MCF 10A (cell line): ENCODE measurements around the gene PPP1R17. TPM values are rescaled to one million over a fixed set of nuclear protein-coding genes. Genes with fewer than 3 reads are reported as not detected.
A peak's percentile ranks its signal among the peaks of the same experiment; 100 is the strongest.

ENCODE experiments used
- BruUV-seq: library from RNA; stranded (reverse); fragments of 400-500 nt; replicated peaks from 2 replicates; lab custom pipeline; 2021; lab: Mats Ljungman, UMichigan
- CTCF ChIA-PET: fragments of 300-600 bp; sonication (Branson Sonifier 250); formaldehyde crosslinking; extraction: SDS; loops from one replicate; lab custom pipeline; 2021; ENCODE audit warnings: antibody characterized with exemption, inconsistent platforms; lab: Yijun Ruan, JAX
- POLR2A ChIA-PET: fragments of 300-600, 350-650 bp; sonication (Branson Sonifier 250); formaldehyde crosslinking; extraction: SDS; loops from one replicate; lab custom pipeline; 2020; ENCODE audit warnings: antibody characterized with exemption, inconsistent platforms; lab: Yijun Ruan, JAX
- DNase-seq: peaks from one replicate; pipeline ENCODE4 v3.0.0-alpha.2; 2018; ENCODE audit not compliant: unreplicated experiment
- H3K27ac Mint-ChIP-seq: one replicate; pipeline ENCODE4 v1.8.0; 2022; ENCODE audit warnings: mild to moderate bottlenecking, low read depth, mixed read lengths; ENCODE audit not compliant: unreplicated experiment
- H3K27me3 Mint-ChIP-seq: one replicate; pipeline ENCODE4 v1.8.0; 2022; ENCODE audit warnings: mixed read lengths; ENCODE audit not compliant: insufficient read depth, unreplicated experiment
- H3K36me3 Mint-ChIP-seq: one replicate; pipeline ENCODE4 v1.8.0; 2022; ENCODE audit warnings: mild to moderate bottlenecking, moderate library complexity, mixed read lengths; ENCODE audit not compliant: insufficient read depth, unreplicated experiment
- H3K4me1 Mint-ChIP-seq: one replicate; pipeline ENCODE4 v1.8.0; 2022; ENCODE audit warnings: mixed read lengths; ENCODE audit not compliant: insufficient read depth, unreplicated experiment
- H3K4me3 Mint-ChIP-seq: one replicate; pipeline ENCODE4 v1.8.0; 2022; ENCODE audit warnings: mild to moderate bottlenecking, moderate library complexity, mixed read lengths; ENCODE audit not compliant: unreplicated experiment
- H3K9me3 Mint-ChIP-seq: one replicate; pipeline ENCODE4 v1.8.0; 2022; ENCODE audit warnings: mixed read lengths; ENCODE audit not compliant: unreplicated experiment
- CTCF ChIP-seq: fragments of 200-600 bp; IDR thresholded peaks from one replicate; pipeline ENCODE4 v1.8.0; 2022; ENCODE audit warnings: antibody characterized with exemption, mild to moderate bottlenecking; ENCODE audit not compliant: unreplicated experiment
- intact Hi-C: fragments of 100-400 bp; cut with micrococcal nuclease; formaldehyde crosslinking; loops from 2 replicates; pipeline ENCODE4 v1.14.1; 2022
- total RNA-seq: library from RNA; stranded (reverse); gene quantifications from 2 replicates; pipeline ENCODE4 v1.2.3, GENCODE V29; 2022

Gene PPP1R17
- total RNA-seq, 1 experiment from 2014 or later = not detected

DNA sequence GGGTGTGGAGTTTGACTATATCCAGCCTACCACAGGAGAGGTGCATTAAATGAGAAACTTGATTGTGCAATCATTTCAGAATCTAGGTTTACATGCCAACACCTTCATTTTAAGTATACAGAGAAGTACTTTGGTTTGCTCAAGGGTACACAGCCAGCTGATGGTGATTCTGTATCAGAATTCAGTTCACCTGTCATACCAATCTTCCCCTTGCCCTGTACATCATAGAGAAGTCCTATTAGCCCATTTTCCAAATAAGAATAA is 35.0 kb upstream of the PPP1R17 start:
- DNase-seq = no peak
- intact Hi-C loops = no loop called here
- no peak for TF ChIP-seq CTCF
- H3K4me3 Mint-ChIP-seq = no peak overlapping the region
- no peaks in the 10 kb centered on the region for H3K36me3 Mint-ChIP-seq
- POLR2A ChIA-PET = no interaction called here
- H3K4me1 Mint-ChIP-seq = no peaks in the 10 kb centered on the region
- no peak overlapping the region for H3K27ac Mint-ChIP-seq
- H3K27me3 Mint-ChIP-seq = peaks cover 14% of the 10 kb centered on the region
- BruUV-seq = no TSS peak
- H3K9me3 Mint-ChIP-seq = no peaks in the 10 kb centered on the region
- CTCF ChIA-PET = interaction anchor here (0.6 to 1.0 kb wide), 2 partner anchors 18 to 669 kb away, joined by 5 read pairs; no protein-coding TSS in a partner anchor

DNA sequence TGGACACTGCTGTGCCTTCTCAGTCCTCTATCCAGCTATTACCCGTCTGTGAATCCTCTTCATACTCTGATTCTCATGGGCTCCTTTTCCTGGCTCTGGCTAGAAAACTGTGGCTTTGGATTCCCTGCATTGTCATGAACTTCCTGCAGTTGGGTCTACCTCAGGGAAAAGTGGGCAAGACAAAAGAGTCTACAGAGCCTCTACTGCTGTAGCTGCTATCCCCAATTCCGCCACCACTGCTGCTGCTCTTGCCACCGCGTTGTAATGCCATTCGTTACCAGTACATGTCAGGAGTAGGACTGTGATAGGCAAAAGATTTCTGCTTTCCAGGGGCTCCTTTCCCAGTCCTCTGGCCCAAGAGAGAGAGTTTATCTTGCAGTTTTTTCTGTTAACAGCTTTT is 23.9 kb upstream of the PPP1R17 start:
- ChIA-PET POLR2A (no interaction called here), CTCF (no interaction called here)
- no peak for TF ChIP-seq CTCF
- H3K4me3 Mint-ChIP-seq = no peak overlapping the region
- intact Hi-C loops = no loop called here
- H3K4me1 Mint-ChIP-seq = no peaks in the 10 kb centered on the region
- no TSS peak for BruUV-seq
- H3K27me3 Mint-ChIP-seq = peaks cover 36% of the 10 kb centered on the region
- H3K9me3 Mint-ChIP-seq = no peaks in the 10 kb centered on the region
- no peaks in the 10 kb centered on the region for H3K36me3 Mint-ChIP-seq
- DNase-seq = peak; percentile 1
- H3K27ac Mint-ChIP-seq = no peak overlapping the region

DNA sequence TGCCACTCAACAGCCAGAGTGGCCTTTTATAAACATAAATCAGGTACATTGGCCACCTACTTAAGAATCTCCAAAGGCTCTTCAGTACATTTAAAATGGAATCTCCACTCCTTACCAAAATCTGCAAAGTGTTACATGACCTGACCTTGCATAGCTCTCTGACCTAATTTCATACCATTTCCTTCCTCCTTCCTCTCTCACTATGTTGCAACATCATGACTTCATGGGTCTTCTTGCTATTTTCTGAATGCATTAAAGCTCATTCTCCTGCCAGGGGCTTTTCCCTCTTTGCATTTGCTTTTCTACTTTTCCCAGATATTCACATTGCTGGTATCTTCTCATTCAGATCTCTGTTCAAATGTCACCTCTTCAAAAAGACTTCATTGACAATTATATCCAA is 22.1 kb upstream of the PPP1R17 start:
- DNase-seq = no peak
- ChIA-PET CTCF (interaction anchor here (0.7 kb wide), 2 partner anchors 8 to 291 kb away, joined by 3 to 6 read pairs; no protein-coding TSS in a partner anchor), POLR2A (no interaction called here)
- Mint-ChIP-seq H3K27me3 (peaks cover 38% of the 10 kb centered on the region), H3K4me3 (no peak overlapping the region), H3K4me1 (no peaks in the 10 kb centered on the region), H3K27ac (no peak overlapping the region), H3K9me3 (no peaks in the 10 kb centered on the region), H3K36me3 (no peaks in the 10 kb centered on the region)
- no TSS peak for BruUV-seq
- intact Hi-C loops = no loop called here
- no peak for TF ChIP-seq CTCF

DNA sequence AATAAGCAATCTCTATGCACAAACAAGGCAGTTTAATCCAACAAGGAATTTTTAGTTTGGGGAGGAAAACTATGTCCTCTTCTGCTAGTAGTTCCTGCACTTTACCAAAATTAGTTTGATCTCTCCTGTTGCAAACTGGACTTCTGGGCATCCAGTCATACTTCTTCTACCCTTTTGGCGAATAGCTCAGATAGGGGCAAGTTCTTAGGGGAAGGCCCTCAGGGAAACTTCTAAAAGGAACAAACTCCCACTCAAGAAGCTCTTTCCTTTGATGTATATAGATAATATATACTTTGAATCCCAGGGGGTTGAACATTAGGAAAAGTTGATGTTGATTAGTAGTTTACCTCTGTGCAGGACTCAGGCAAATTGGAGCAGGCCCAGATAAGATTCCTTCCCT is 21.5 kb upstream of the PPP1R17 start:
- Mint-ChIP-seq H3K36me3 (no peaks in the 10 kb centered on the region), H3K27ac (no peak overlapping the region), H3K9me3 (no peaks in the 10 kb centered on the region), H3K4me3 (no peak overlapping the region), H3K27me3 (peaks cover 44% of the 10 kb centered on the region), H3K4me1 (no peaks in the 10 kb centered on the region)
- DNase-seq = no peak
- no peak for TF ChIP-seq CTCF
- intact Hi-C loops = no loop called here
- ChIA-PET CTCF (interaction anchor here (0.6 to 0.9 kb wide), 3 partner anchors 9 to 436 kb away, joined by 3 to 6 read pairs (median 3); no protein-coding TSS in a partner anchor), POLR2A (no interaction called here)
- no TSS peak for BruUV-seq
